Mesothelial cell of epicardium (in vitro differentiated cells): ENCODE data around the gene BCHE. TPM values are rescaled to one million over a fixed set of nuclear protein-coding genes. Genes with fewer than 3 reads are reported as not detected.

Experiments
- DNase-seq, 2 experiments: peaks; one replicate each; pipeline ENCODE4 v3.0.0; 2021; ENCODE audit warnings: low spot score in 2 of 2; ENCODE audit not compliant: unreplicated experiment in 2 of 2
- H3K27ac Mint-ChIP-seq: 2 replicates; pipeline ENCODE4 v1.8.0; 2021; ENCODE audit warnings: mixed read lengths
- H3K27me3 Mint-ChIP-seq: 2 replicates; pipeline ENCODE4 v1.8.0; 2021; ENCODE audit warnings: low read depth, mixed read lengths
- H3K36me3 Mint-ChIP-seq: 2 replicates; pipeline ENCODE4 v1.8.0; 2021; ENCODE audit warnings: mixed read lengths
- H3K4me1 Mint-ChIP-seq: 2 replicates; pipeline ENCODE4 v1.8.0; 2021; ENCODE audit warnings: mixed read lengths
- H3K4me3 Mint-ChIP-seq: 2 replicates; pipeline ENCODE4 v1.8.0; 2021; ENCODE audit warnings: mild to moderate bottlenecking, moderate library complexity, mixed read lengths
- H3K9me3 Mint-ChIP-seq: 2 replicates; pipeline ENCODE4 v1.8.0; 2021; ENCODE audit warnings: mixed read lengths
- total RNA-seq: library from RNA; stranded (reverse); gene quantifications from 3 replicates; pipeline ENCODE4 v1.2.1, GENCODE V29; 2021
- TF ChIP-seq, protein P1 (sequence below): fragments of 200-600 bp; sonication (generic); IDR thresholded peaks from one replicate; pipeline ENCODE4 v1.5.0; 2021; ENCODE audit warnings: antibody characterized with exemption; ENCODE audit not compliant: unreplicated experiment

Gene BCHE
- total RNA-seq = 3.8 to 6.4 TPM (median 4.6 TPM) in 3 replicates

DNA sequence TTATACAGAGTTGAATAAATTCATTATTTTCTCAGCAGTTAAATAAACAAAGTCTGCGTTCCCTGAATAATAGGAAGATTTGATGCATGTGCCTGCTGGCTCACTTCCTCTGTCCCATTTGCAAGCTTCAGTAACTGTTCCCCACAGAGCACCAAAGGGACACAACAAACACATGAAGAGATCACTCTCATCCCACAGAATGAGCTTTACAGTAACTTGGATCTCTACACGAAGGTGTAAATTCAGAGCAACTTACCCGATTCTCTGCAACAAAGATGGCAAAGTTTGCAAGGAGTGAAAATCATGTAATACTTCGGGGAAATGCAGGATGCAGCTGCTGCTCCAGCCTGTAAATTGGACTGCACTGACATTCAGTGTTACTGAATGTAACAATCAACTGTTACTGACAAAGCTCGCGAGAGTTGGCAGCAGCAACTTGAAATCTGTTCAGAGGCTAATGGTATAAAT, at the start of gene BCHE:
BCHE (minus strand) TSS at position 366 of the 468 bp plus-strand sequence. CDS start 6,390 bp downstream, outside the sequence.
- Mint-ChIP-seq H3K27ac (no peak within 1 kb of the TSS), H3K27me3 (no peaks in the 10 kb centered on the region), H3K4me3 (peak within 1 kb of the TSS; percentile 62), H3K36me3 (no peaks in the 10 kb centered on the region), H3K9me3 (no peaks in the 10 kb centered on the region), H3K4me1 (peaks cover 11% of the 10 kb centered on the region)
- TF ChIP-seq, protein P1, sequence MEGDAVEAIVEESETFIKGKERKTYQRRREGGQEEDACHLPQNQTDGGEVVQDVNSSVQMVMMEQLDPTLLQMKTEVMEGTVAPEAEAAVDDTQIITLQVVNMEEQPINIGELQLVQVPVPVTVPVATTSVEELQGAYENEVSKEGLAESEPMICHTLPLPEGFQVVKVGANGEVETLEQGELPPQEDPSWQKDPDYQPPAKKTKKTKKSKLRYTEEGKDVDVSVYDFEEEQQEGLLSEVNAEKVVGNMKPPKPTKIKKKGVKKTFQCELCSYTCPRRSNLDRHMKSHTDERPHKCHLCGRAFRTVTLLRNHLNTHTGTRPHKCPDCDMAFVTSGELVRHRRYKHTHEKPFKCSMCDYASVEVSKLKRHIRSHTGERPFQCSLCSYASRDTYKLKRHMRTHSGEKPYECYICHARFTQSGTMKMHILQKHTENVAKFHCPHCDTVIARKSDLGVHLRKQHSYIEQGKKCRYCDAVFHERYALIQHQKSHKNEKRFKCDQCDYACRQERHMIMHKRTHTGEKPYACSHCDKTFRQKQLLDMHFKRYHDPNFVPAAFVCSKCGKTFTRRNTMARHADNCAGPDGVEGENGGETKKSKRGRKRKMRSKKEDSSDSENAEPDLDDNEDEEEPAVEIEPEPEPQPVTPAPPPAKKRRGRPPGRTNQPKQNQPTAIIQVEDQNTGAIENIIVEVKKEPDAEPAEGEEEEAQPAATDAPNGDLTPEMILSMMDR = no peak
- no peak for DNase-seq

DNA sequence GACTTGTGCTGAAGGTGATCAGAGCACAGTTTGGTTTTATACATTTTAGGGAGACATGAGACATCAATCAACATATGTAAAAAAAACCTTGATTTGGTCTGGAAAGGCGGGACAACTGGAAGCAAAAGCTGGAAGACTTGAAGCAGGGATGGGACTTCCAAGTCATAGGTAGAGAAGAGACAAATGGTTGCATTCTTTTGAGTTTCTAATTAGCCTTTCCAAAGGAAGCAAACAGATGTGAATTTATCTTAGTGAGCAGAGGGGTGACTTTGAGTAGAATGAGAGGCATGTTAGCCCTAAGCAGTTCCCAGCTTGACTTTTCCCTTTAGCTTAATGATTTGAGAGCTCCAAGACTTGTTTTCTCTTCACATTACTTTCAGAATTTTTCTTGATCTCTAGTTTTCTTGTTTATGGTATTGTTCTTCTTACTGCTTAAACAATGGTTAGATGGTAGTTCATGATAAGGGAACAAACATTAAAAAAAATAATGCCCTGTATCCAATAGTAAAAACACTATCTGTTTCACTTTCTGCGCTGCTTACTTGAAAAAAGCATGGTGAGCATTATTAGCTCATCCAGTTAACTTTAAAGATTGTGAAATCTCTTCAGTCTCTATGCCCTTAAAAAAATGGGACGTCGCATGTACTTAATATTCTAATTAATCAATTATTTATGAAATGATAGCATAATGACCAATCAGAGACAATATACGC, 48.5 kb upstream of the BCHE start:
- H3K36me3 Mint-ChIP-seq = no peaks in the 10 kb centered on the region
- TF ChIP-seq, protein P1 = no peak
- H3K9me3 Mint-ChIP-seq = no peaks in the 10 kb centered on the region
- no peak overlapping the region for H3K27ac Mint-ChIP-seq
- no peak overlapping the region for H3K4me3 Mint-ChIP-seq
- DNase-seq = no peak
- H3K4me1 Mint-ChIP-seq = no peaks in the 10 kb centered on the region
- no peaks in the 10 kb centered on the region for H3K27me3 Mint-ChIP-seq

DNA sequence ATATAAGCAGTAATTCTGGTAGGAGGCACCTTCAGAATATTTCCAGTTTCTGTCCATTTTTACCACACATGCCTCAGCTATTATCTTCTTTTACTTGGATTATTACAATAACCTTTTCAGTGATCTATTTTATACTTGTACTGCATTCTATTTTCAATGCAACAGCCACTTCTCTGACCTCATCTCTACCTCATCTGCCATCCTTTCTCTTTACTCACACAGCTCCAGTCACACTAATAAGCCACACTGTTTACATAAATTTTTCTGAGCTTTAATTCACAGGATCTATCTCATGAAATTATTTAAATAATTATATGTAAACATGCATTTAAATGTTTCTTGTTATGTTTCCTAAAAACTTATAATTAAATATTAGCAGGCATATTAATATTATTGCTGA, 47.3 kb upstream of the BCHE start:
- Mint-ChIP-seq H3K27ac (no peak overlapping the region), H3K27me3 (no peaks in the 10 kb centered on the region), H3K4me3 (no peak overlapping the region), H3K9me3 (peaks cover under 1% of the 10 kb centered on the region), H3K36me3 (no peaks in the 10 kb centered on the region), H3K4me1 (no peaks in the 10 kb centered on the region)
- TF ChIP-seq, protein P1 = no peak
- no peak for DNase-seq

- H3K36me3 Mint-ChIP-seq = no peaks in the 10 kb centered on the region
- peaks cover 4% of the 10 kb centered on the region for H3K9me3 Mint-ChIP-seq
- DNase-seq = no peak
- H3K27ac Mint-ChIP-seq = no peak overlapping the region
- H3K4me1 Mint-ChIP-seq = no peaks in the 10 kb centered on the region
- no peak overlapping the region for H3K4me3 Mint-ChIP-seq
- TF ChIP-seq, protein P1 = no peak
- no peaks in the 10 kb centered on the region for H3K27me3 Mint-ChIP-seq
Measured at GRCh38 chr3:165883863-165884478, 46.7 kb upstream of the BCHE start.

DNA sequence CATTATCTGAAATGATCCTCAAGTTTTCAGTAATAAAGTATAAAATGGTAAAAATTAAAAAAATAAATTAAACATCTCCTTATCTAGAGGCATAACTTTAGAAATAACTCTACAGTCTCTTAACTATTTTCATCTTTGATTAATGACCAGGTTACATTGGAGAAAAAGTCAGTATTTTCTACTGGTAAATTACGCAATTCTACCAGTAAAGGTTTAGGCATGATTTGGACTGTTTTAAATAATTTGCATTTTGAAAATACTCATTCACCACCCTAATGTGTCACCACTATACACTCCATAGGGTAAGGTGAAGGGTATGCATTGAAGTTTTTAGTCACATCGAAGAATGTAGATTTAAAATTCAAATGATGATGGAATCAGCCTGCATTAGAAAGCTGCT, 45.9 kb upstream of the BCHE start:
- peaks cover 4% of the 10 kb centered on the region for H3K9me3 Mint-ChIP-seq
- H3K4me1 Mint-ChIP-seq = no peaks in the 10 kb centered on the region
- no peak overlapping the region for H3K4me3 Mint-ChIP-seq
- H3K36me3 Mint-ChIP-seq = no peaks in the 10 kb centered on the region
- H3K27ac Mint-ChIP-seq = no peak overlapping the region
- H3K27me3 Mint-ChIP-seq = no peaks in the 10 kb centered on the region
- no peak for DNase-seq
- TF ChIP-seq, protein P1 = no peak
